ENCODE measurements around the gene PCDHB16. TPM values are rescaled to one million over a fixed set of nuclear protein-coding genes. Genes with fewer than 3 reads are reported as not detected.
"Not testable (repeated sequence)": the region's sequence is repeated elsewhere in the genome, so short reads cannot be mapped to it uniquely, and the experiment has no call there.

PCDHB16 gene
- total and polyA plus RNA-seq, 2 of the 13 experiments (the other 11 are each of a cell fraction or from before 2014, with no cell fraction given), result 0.60 to 0.66 TPM

GRCh38 chr5:141194332-141194731 lies 12.1 kb downstream of the PCDHB16 start:
- DNase-seq (ENCODE audit: low spot score); ATAC-seq; POLR2A ChIA-PET; H3K27ac ChIP-seq (ENCODE audit: extremely low read length, insufficient read depth, low read length); H2AFZ ChIP-seq (ENCODE audit: low read length); H3K4me2 ChIP-seq (ENCODE audit: low read depth, low read length); BruUV-seq (replicated peaks); CTCF ChIA-PET (ENCODE audit: low intra/inter-chr PET ratio, low total read pairs); H3K4me3 ChIP-seq (replicated peaks in 1 of 3; ENCODE audit: insufficient read depth in 1 of 3, low read depth in 2 of 3, low read length in 3 of 3); H4K20me1 ChIP-seq (ENCODE audit: insufficient read depth, low read length); FAIRE-seq; H3K79me2 ChIP-seq (ENCODE audit: insufficient read depth, low read length); H3K9ac ChIP-seq (ENCODE audit: insufficient read depth, low read depth, low read length); H3K27me3 ChIP-seq (ENCODE audit: control insufficient read depth in 1 of 2, insufficient read depth in 2 of 2, low read length in 2 of 2); H3K36me3 ChIP-seq (replicated peaks in 1 of 2; ENCODE audit: control insufficient read depth in 1 of 2, insufficient read depth in 2 of 2, low read length in 2 of 2); intact Hi-C loops (cut with micrococcal nuclease; ENCODE audit: unreplicated experiment); H3K4me1 ChIP-seq (ENCODE audit: insufficient read depth, low read length); in situ Hi-C loops (cut with HindIII; ENCODE audit: extremely low pct_ligation_motif_present, low pct_unique_long_range_greater_than_20kb): not testable (repeated sequence)
- H3K9me3 ChIP-seq (ENCODE audit: low read length), result peaks cover 21% of the 10 kb centered on the region
- WGBS (ENCODE audit: low lambda C conversion rate), result no CpG with 5 or more reads among the region's 37 CpGs

- no peak overlapping the region for H2AFZ ChIP-seq (ENCODE audit: low read length)
- intact Hi-C loops (cut with micrococcal nuclease; ENCODE audit: unreplicated experiment), result no loop called here
- under 1% methylated on average over 3 of the region's 3 CpGs for WGBS (ENCODE audit: low lambda C conversion rate)
- no peaks in the 10 kb centered on the region for H3K79me2 ChIP-seq (ENCODE audit: insufficient read depth, low read length)
- CTCF ChIA-PET (ENCODE audit: low intra/inter-chr PET ratio, low total read pairs), result no interaction called here
- H3K9me3 ChIP-seq (ENCODE audit: low read length), result peaks cover 21% of the 10 kb centered on the region
- ATAC-seq (no peak), DNase-seq (ENCODE audit: low spot score) (no peak), FAIRE-seq (no peak)
- no peak overlapping the region for H3K9ac ChIP-seq (ENCODE audit: insufficient read depth, low read depth, low read length)
- TF ChIP-seq KDM4B (CRISPR knock-in tag; IDR thresholded peaks at IDR 0.05) (no peak), ZFP1 (CRISPR knock-in tag; IDR thresholded peaks at IDR 0.05) (peak; percentile 97; the same call in 1 of the 2 replicates)
- POLR2A ChIA-PET, result no interaction called here
- no TSS peak for BruUV-seq (replicated peaks)
- H3K27me3 ChIP-seq (ENCODE audit: control insufficient read depth in 1 of 2, insufficient read depth in 2 of 2, low read length in 2 of 2), result no peaks in the 10 kb centered on the region
- H3K4me2 ChIP-seq (ENCODE audit: low read depth, low read length), result no peak overlapping the region
- no peaks in the 10 kb centered on the region for H3K4me1 ChIP-seq (ENCODE audit: insufficient read depth, low read length)
- H3K36me3 ChIP-seq (replicated peaks in 1 of 2; ENCODE audit: control insufficient read depth in 1 of 2, insufficient read depth in 2 of 2, low read length in 2 of 2), result no peaks in the 10 kb centered on the region
- H3K27ac ChIP-seq (ENCODE audit: extremely low read length, insufficient read depth, low read length), result no peak overlapping the region
- H4K20me1 ChIP-seq (ENCODE audit: insufficient read depth, low read length), result no peaks in the 10 kb centered on the region
- in situ Hi-C loops (cut with HindIII; ENCODE audit: extremely low pct_ligation_motif_present, low pct_unique_long_range_greater_than_20kb), result no loop called here
- H3K4me3 ChIP-seq (replicated peaks in 1 of 3; ENCODE audit: insufficient read depth in 1 of 3, low read depth in 2 of 3, low read length in 3 of 3), result no peak overlapping the region
Observed at GRCh38 chr5:141196363-141196762, 14.2 kb downstream of the PCDHB16 start.

All from HepG2 (cell line).